ENCODE measurements around the gene CGB5.
"Not testable (repeated sequence)": the region's sequence is repeated elsewhere in the genome, so short reads cannot be mapped to it uniquely, and the experiment has no call there.

Gene CGB5

GRCh38 chr19:49043548-49043947 is at the start of gene CGB5:
CGB5 (plus strand) TSS chr19:49043848; CDS start chr19:49044210, 362 bp downstream.
- not testable (repeated sequence) for DNase-seq (ENCODE audit: low read depth)

GRCh38 chr19:48994035-48994386 is 49.6 kb upstream of the CGB5 start:
- no peak for DNase-seq (ENCODE audit: low read depth)

GRCh38 chr19:48997972-48998371 is 45.7 kb upstream of the CGB5 start:
- no peak for DNase-seq (ENCODE audit: low read depth)

GRCh38 chr19:48999481-49000325 is 43.9 kb upstream of the CGB5 start:
- no peak for DNase-seq (ENCODE audit: low read depth)

GRCh38 chr19:49004133-49004532 is 39.5 kb upstream of the CGB5 start:
- no peak for DNase-seq (ENCODE audit: low read depth)

- DNase-seq (ENCODE audit: low read depth): no peak
Measured at GRCh38 chr19:49004964-49005614, 38.6 kb upstream of the CGB5 start.

- DNase-seq (ENCODE audit: low read depth): no peak
Measured at GRCh38 chr19:49006905-49007304, 36.7 kb upstream of the CGB5 start.

GRCh38 chr19:49009828-49010227 is 33.8 kb upstream of the CGB5 start:
- no peak for DNase-seq (ENCODE audit: low read depth)

GRCh38 chr19:49010453-49010852 is 33.2 kb upstream of the CGB5 start:
- DNase-seq (ENCODE audit: low read depth): no peak

GRCh38 chr19:49011194-49011593 is 32.5 kb upstream of the CGB5 start:
- no peak for DNase-seq (ENCODE audit: low read depth)

GRCh38 chr19:49014123-49014869 is 29.4 kb upstream of the CGB5 start:
- no peak for DNase-seq (ENCODE audit: low read depth)

- no peak for DNase-seq (ENCODE audit: low read depth)
Measured at GRCh38 chr19:49014870-49015255, 28.8 kb upstream of the CGB5 start.

GRCh38 chr19:49016067-49016839 is 27.4 kb upstream of the CGB5 start:
- DNase-seq (ENCODE audit: low read depth): no peak

- no peak for DNase-seq (ENCODE audit: low read depth)
Measured at GRCh38 chr19:49017041-49017665, 26.5 kb upstream of the CGB5 start, which contains the start of gene LHB. LHB (minus strand) TSS chr19:49017091; CDS start chr19:49017081, 10 bp downstream.

GRCh38 chr19:49017666-49018351 is 25.8 kb upstream of the CGB5 start:
- no peak for DNase-seq (ENCODE audit: low read depth)

- not testable (repeated sequence) for DNase-seq (ENCODE audit: low read depth)
Measured at GRCh38 chr19:49018388-49019241, 25.0 kb upstream of the CGB5 start.

GRCh38 chr19:49019242-49019932 is 24.3 kb upstream of the CGB5 start:
- no peak for DNase-seq (ENCODE audit: low read depth)

- no peak for DNase-seq (ENCODE audit: low read depth)
Measured at GRCh38 chr19:49020342-49020741, 23.3 kb upstream of the CGB5 start.
